GM19043 (cell line): Measurements from ENCODE around the gene INHBA.
A peak's percentile ranks its signal among the peaks of the same experiment; 100 is the strongest.

Source experiments
- ATAC-seq: cut with Tn5 transposase; IDR thresholded peaks from one replicate; pipeline ENCODE4 v1.9.1; 2021; ENCODE audit warnings: low read depth; ENCODE audit not compliant: unreplicated experiment

Gene INHBA

DNA sequence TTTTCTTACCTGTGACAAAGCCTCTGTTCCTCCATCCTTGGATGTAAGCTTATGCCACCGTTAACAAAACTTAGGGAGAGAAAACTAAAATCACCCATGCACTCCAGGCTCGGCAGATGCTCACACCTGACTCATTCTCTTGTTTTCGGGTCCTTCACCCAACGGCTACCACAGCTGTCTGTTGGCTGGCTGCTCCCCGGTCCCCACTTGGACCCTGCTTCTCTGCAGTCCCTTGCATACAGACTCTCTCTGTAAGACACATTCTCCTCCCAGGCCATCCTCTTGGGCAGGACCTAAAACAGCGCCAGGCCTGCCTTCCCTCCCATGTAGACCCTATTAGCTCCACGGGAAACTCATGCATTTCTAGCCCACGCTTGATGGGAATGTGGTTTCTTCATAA, 12.1 kb upstream of the INHBA start:
- ATAC-seq = no peak

DNA sequence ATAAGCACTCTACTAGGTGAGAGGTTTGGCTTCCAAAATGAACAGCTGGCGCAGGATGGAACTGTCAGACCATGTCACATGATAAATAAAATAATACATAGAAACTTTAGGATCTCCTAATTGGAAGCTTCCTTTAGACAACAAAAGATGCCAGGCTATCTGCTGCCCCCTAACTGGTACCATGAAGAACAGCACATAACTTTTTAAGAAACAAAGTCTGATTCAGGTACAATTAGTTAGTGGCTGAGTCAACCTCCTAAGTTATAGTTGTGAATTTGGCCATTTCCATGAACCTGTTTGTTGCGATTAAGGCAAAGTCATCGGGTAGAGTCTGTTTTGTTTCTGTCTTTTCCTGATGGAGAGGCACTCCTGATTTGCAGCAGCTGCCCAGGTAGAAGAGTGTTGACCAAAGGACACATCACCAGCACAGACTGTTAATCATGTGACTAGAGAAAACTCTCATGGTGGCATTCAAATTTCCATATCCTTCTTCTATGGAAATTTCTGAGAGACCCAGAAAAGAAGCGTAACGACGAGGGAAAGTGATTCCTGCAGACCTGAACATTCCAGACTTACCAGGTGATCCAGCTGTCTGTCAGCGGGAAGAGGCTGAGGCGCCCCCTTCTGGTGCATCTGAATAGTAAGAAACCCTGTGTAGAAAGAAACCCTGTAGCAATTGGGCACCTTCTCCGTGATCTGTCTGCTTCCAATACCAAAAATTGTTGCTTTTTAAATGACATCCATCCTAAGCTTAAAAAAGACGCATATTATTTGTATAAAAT, 8.6 kb upstream of the INHBA start:
- ATAC-seq = no peak

DNA sequence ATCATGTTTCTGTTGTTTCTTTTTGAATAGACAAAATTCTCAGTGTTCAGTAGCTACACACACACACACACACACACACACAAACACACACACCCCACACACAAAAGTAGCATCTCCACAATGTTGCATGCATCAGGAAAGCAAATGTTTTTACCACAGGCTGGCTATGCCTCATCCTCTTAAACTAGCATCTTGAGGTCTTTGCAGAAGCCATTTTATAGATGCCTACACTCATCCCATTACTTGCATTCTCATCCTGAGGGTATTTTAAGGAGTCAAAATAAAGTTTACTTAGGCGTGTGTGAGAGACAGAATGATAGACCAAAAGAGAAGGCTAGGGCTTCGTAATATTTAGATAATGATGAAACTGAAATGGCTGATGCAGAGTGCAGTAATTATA, 7.9 kb upstream of the INHBA start:
- ATAC-seq = no peak

DNA sequence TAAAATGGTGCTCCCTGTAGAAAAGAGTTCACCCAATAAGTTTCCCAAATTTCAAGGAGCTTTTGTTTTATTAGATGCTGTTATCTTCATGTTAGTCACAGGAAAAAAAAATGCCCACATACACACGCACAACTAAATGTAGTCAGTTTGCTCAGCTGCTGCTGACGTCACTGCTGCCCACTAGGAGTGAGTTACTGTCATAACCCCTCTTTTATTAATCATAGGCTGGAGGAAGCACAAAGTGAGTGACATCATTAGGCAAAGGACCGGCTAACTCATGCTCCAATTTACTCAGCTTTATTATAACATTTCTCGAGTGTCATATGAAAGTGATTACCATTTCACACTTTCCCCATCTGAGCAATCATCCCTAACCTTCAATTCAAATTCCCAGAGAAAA, 6.7 kb upstream of the INHBA start:
- ATAC-seq = no peak

DNA sequence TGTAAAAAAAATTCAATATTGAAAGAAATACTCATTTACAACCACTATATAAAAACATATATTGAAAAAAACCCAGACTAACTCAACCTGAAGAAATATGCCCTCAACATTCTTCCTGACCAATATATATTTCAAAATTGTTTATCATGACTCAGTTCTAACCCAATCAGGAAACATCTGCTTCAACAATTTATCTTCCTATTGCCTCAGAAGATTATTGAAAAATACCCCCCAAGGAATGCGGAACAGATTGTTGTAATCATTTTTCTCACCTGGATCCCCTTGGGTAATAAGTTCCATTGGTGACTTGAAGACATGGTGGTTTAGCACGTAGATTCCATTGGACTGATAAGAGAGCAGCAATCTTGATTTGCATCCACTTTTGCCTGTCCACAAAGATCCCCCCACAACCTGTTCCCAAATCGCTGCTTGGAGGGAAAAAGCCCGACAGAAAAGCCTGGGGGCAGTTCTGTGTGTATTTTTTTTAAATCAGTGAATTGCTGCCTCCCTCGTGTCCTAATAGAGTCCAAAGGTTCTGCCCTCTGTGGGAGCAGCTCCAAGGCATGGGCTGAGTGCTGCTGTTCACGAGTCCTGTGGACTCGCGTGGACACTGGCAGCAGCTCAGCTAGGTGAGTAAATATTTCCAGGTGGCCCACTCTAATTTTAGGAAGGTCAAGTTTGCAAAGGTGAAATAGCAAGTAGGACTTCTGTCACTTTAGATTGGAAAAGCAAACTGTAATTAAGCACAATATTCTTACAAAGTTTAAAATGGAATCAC, 5.9 kb upstream of the INHBA start:
- no peak for ATAC-seq

DNA sequence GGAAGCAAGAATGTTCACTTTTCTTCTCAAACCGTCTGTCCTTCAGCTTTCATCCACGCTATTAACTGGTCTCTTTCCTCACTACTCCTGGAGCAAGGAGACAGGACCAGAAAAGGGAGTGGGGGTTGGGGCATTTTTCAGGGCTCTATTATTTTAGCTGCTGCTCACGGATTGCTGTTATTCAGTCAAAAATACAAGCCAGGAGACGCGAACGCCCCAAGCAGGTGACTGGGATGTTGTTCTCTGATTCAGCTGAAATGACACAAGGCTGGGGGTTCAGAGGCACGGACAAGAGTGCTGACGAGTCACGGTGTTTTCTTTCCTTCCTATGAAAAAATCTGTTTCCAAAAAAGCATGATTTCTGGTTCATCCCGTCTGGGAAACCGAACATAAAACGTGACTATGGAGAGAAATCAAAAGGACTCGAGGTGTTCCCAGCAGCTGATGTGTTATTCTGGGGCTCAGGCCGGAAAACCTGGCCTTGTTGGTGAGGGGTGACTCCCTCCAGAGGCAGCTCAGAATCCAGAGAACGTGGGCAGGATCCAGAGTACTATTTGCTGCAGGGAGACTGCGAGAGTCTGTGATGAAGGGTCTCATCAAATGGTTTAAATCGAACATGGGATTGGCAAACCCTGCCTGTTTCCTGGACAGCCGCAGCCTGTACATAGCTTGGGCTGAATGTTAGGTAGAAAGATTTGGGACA, 3.5 kb upstream of the INHBA start:
- no peak for ATAC-seq

DNA sequence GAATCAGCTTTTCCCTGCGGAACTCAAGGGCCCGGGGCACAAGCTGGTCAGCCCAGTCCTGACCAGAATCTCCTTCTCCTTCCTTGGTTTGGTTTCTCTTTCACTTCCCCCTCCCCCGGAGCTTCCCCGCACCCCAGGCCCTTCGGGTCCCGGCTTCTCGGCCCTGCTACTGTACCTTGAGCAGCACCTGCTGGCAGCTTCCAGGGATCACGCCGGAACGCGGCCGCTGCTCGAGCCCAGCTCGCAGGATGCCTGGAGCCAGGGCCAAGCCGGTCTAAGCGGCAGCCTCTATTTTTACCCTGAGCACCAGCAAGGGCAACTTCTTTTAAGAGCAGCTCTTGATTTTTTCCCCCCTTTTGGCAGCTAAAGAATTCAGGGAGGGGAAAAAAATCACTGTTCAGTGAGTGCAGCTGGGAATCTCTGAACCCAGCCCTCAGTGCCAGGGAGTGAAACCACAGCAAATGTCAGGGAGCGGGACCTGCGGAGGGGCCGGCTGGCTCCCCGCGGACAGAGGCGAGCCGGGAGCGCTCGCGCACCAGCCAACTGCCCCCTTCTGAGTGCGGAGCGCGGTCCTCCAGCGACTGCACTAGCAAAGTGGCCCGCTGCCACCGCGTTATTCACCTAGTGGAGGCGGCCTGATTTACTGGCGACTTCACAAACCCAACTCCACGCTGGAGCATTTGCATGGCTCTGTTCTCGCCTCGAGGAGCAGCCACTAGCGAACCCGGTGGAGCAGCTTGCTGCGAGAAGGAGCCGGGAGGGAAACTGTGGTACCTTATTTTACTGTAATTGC, 2.4 kb upstream of the INHBA start:
- ATAC-seq = peak; percentile 93

DNA sequence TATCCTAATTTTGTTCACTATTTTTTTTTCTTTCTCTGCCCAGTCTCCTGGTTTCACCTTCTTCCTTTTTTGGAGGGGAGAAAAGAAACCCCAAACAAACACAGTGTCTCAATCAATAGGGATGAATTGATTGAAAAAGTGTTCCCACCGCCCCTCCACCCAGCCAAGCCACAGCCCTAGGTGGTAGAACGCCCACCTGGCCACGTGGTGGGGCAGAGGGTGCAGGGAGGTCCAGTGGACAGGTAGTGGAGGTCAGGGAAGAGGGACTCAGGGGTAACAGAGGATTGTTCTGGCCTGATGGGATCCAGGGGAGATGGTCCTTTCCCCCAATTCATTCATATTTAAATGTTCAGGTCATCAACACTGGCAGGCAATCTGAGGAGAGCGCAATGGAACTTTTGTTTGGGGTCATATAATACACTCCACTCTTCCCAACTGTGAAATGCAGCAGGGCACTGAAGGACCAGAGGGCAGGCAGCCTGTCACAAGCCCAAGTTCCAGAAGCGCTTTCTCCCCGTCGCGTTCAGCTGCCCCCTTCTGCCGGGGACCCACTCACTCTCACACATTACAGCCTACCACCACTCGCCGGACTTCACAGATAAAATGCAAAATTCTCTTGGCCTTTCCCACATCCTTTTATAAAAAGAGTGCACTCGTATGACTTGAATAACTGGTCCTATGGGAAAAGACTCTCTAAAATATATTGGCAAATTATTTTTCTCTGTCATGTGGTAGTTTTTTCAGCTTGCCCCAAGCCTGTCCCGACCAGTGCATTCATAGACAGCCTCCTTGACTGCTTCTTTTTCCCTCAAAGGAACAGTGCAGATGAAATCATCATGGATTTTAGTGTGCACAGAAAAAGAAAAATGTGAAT, 1.6 kb downstream of the INHBA start:
- no peak for ATAC-seq

DNA sequence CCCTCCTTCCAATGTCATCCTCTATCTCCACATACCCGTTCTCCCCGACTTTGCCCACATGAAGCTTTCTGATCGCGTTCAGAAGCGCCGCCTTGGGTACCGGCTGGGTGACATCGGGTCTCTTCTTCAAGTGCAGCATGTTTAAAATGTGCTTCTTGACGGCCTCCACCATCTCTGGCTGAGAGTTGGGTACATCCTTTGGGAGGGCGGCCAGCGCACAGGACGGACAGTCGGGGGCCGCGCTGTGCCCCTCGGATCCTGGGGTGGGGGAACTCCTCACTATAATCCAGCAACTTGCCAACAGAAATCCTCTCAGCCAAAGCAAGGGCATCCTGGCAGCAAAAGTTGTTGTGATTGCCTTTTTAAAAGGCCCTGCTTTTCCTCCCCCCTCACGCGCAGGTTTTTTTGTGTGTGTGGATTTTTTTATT, 2.8 kb downstream of the INHBA start:
- no peak for ATAC-seq

DNA sequence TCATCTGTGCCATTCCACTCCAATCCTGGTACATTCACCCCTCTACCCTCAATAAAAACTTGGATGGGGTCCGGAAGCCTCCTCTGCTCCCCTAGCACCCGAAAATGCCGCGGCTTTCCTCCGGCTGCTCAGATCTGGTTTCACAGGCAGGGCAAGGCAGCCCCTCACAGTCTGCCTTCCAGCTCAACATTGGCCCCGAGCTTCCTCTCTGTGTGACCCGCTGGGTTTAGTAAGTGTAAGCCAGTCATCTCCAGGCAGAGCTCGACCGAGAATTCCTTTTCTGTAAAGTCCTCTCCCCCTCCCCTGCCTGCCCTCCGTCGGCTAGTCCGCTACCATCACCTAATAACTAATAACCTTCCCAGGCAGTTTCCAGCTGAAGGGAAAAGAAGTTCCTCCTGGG, 3.4 kb downstream of the INHBA start:
- ATAC-seq = no peak

DNA sequence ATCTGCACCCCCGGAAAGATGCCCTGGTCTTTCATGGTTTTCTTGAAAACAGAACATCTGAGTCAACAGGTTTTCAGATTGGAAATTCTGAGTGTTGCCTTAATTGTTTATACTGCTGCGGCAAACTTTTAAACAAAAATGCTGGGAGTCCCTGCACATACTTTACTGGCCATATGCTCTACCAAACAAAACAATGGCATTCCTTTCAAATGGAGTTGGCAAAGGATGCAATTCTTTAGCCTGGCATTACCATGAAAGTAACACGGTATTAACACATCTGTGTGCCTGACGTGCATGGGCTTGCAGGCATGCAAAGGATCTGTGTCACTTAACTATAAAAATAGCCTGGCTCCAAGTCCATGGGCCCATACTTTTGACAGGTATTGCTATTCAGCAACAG, 4.2 kb downstream of the INHBA start:
- no peak for ATAC-seq

DNA sequence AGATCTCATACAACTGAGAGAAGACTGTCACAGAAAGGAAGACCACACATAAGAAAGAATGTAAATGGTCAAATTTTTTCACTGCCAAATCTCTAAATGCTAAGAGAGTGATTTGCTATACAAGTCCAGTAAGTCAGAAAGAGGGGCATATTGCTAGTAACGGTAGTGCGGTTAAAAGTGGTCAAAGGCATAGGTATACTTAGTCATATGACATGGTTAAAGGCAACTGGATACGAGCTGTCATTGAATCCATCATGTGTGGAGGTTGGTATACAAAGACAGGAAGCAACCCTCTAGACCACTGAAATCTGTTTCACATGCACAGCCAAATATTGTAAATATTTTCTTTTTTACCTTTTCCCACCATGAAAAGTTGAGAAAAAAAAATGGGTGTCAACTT, 4.8 kb downstream of the INHBA start:
- ATAC-seq = no peak

DNA sequence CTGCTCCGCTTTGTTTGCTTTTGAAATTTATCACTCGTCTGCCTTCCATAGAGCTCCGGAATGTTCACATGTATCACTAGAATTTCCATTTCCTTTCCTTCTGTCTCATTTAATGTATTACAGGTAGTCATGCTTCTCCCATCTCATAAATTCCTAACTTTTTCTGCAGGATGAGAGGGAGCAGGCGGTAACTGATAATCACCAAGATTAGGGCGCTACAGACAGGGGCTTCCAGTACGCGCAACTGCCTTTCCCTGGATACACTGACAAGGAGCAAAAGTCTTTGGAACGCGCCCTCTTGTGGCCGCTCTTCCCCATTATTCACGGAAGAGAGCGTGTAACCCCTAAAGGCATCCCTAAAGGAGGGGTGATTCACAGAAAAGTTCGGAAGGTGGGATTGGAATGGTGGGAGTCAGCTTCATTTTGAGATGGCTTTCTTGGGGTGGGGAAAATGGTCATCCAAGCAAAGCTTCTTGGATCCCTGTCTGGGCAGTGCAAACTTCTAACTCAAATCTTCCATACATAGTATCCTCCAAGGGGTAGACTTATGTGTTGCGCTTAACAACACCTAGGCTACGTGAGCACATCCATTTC, 6.5 kb downstream of the INHBA start:
- ATAC-seq = no peak

DNA sequence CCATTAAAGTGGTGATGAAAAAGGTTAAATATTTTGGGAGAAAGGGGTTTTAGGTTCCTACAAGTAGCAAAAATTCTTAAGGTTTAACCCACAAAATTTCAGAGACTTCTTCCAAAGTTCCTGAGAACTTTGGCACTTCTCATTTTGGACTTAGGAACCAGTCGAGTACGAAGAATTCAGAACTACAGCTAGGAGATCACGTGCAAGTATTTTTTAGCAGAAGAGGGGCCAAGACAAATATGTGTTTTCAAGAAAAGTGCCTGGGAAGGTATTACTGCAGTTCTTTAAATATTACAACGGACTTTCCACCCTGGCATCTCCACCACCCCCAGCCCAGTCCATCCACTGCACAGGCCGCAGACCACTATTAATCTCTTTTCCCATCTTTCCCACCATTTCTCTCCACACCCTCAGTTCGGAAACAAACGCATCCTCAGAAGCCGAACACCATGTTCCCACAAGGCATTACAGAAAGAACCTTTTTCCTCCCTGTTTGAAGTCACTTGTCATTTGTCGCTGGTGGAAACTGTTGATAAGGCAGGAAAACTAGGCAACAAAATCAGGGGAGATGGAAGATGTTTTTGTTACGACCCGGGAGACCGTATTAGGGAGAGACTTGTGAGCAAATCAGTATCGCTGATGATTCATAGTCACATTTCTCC, 7.1 kb downstream of the INHBA start:
- no peak for ATAC-seq

DNA sequence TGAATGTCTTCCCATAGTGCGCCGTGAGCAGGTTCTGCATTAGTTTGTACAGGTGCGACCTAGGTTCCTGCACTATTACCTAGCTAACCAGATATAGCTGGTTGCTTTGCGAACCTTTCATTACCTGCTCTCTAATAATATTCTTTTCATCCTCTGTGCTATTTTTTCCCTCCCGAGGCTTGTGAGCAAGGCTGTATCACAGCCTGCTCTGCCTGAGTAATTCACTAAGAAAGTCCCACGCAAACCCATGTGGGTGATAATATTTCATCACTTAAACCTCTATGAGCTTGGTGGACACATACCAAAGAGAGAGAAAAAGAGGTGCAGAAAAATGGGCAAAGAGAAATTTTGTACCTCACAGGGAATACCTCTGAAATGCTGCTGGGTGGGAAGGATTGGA, 8.4 kb downstream of the INHBA start:
- ATAC-seq = no peak

DNA sequence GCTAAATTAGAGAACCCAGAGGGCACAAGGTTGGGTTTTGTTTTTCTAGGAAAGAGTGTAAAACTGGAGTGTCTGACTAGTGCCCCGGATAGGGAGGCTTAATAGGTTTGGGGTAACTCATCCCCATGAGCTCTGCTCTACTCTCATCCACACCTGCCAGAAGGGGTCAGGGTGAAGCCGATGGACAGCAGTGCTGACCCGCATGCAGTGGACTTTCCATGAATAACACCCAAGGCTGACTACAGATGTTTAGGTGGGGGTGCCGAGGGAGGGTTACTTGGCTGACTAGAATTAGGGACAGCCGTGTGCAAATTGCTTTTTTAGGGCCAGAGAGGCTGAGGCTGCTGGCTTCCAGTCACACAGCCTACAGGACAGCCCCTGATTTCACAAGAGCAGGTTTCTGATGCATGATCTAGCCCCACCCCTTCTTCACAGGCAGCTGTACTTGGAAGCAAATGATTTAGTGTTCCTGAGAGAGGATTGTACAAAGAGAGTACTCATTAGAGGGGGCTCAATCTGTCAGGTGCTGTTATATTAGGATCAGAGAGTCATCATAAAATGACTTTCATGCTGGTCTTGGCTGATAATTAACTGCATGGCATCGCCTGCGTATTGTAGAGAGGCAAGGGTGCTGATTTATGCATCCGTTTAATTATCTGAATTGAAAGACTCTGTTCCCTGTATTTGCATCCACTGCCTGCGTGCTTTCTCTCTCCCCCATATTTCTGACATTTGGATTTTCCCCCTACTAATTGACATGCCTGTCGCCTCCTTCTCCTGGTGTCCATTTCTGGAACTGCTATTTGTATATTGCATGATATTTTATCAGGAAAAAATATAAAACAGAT, 9.5 kb downstream of the INHBA start:
- ATAC-seq = no peak

DNA sequence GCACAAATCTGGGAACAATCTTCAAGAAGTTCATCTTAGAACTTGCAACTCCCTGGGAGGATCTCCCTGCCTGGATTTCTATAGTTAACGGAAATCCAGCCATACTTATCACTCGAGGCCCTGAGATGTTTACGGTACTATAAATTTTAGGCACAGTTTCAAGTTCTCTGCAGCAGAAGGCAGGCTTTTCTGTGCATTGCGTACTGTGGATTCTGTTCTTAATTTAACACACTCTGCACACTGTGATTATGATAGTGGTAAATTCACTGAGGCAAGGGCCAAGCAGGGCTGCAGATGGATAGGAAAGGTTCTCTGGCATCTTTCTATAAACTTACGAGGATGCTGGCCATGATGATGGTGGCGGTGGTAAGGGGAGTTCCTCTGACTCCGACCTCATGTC, 10.6 kb downstream of the INHBA start:
- ATAC-seq = no peak
